Tracheal epithelial cell (primary cell): Measurements from ENCODE around the gene RNF5. TPM values are rescaled to one million over a fixed set of nuclear protein-coding genes. Genes with fewer than 3 reads are reported as not detected.

Experiments
- total RNA-seq: library from RNA; depleted of rRNA; stranded (reverse); fragments of >200 nt; gene quantifications from 2 replicates; pipeline ENCODE4 v1.2.1, GENCODE V29; 2014

Gene RNF5
- 33.2 and 39.8 TPM in 2 replicates for total RNA-seq

GRCh38 chr6:32177788-32178546, at the start of gene RNF5:
TSS of gene RNF5 (plus strand) at chr6:32178405. CDS start at chr6:32178512, 107 bp downstream.

GRCh38 chr6:32151863-32152768, 26.1 kb upstream of the RNF5 start, which contains the start of gene PRRT1:
TSS of gene PRRT1 (minus strand) at chr6:32151939. CDS start at chr6:32151827, 112 bp downstream.

DNA sequence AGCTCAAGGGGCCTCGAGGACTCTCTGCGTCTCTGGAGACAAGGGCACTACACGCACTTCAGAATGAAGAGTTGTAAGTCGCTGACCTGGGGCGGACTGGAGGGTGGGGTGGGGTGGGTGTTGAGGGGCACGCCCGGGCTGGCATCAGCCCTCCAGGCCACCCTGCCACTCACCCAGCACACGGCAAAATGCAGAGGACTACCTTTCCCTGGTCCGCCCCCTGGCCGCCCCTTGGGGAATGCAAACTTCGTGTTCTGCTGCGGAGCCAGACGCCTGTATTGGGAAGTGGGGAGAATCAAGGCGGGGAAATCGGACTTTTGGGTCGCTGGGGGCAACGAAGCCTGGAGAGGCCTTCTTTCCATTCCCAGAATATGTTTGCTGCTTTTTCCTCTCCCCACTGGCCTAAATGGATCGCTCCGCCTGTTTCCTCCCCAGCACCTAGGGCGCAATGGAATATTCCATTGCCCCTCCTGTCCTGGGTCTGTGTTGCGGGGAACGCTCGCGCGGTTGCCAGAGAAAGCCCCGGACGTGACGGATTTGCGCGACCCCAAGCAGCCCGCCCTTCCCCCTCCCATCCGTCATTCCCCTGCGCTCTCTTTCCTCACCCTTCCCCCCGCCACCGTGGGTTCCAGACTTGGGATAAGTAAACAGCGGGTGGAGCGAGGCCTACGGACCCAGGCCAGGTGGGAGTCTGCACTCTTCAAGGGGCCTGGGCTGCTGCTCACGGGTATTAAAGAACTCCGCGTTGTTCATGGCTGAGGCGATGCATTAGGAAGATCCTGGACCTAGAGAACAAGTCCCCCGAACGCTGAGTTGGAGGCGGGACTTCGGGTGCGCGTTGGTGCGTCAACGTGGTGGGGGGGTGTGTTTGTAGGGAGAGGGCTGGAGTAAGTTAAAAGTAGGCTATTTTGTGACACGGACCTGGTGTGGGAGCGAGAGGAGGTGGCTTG, 24.4 kb upstream of the RNF5 start, which contains the start of gene PPT2:
Gene PPT2, plus strand, starts transcription at position 578 of the 950 bp plus-strand sequence. CDS start 454 bp downstream, outside the sequence.

DNA sequence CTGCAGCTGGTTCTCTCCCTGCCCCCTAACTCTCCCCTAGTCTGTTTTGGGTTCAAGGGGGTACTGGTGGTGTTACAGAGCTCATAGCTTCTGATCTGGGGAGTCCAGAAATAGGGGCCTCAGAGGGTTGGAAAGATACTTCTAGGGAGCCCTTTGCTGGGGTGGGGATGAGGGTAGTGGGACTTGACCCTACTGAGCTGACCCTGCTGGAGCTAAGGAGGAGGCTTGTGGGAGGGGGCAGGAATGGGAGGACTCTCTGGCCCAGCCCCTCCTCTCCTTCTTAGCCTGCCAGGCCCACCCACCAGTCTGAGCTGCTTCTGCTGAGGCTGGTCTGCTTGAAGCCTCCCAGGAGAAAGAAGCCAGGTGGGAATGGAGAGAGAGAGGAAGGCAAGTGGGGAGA, 13.9 kb upstream of the RNF5 start, which contains the start of gene EGFL8:
Gene EGFL8, plus strand, starts transcription at position 301 of the 400 bp plus-strand sequence. CDS start 1,571 bp downstream, outside the sequence.

GRCh38 chr6:32175711-32176475, 2.3 kb upstream of the RNF5 start, which contains the start of gene AGPAT1:
TSS of gene AGPAT1 (minus strand) at chr6:32176084. CDS start at chr6:32171496, 4,588 bp downstream.

GRCh38 chr6:32184084-32184640, 6.0 kb downstream of the RNF5 start, which contains the start of gene AGER:
TSS of gene AGER (minus strand) at chr6:32184253. CDS start at chr6:32184222, 31 bp downstream.

GRCh38 chr6:32190054-32190851, 12.0 kb downstream of the RNF5 start, which contains the start of gene PBX2:
TSS of gene PBX2 (minus strand) at chr6:32190202. CDS start at chr6:32189915, 287 bp downstream.

GRCh38 chr6:32192608-32193039, 14.4 kb downstream of the RNF5 start, which contains the start of gene GPSM3:
TSS of gene GPSM3 (minus strand) at chr6:32192643. CDS start at chr6:32192513, 130 bp downstream.

GRCh38 chr6:32223258-32224235, 45.3 kb downstream of the RNF5 start, which contains the start of gene NOTCH4:
TSS of gene NOTCH4 (minus strand) at chr6:32224067. CDS start at chr6:32223928, 139 bp downstream.

Other genes starting within 250 kb of the RNF5 start
- gene CFB, start 232.3 kb upstream of the RNF5 start, total RNA-seq: 0.64 and 19.0 TPM in 2 replicates
- gene NELFE, start 219.4 kb upstream of the RNF5 start, total RNA-seq: 120 and 152 TPM in 2 replicates
- 48.2 and 48.4 TPM in 2 replicates for gene SKIC2, start 219.2 kb upstream of the RNF5 start, total RNA-seq
- gene DXO, start 206.3 kb upstream of the RNF5 start, total RNA-seq: 10.6 and 13.2 TPM in 2 replicates
- gene C4A, start 196.3 kb upstream of the RNF5 start, total RNA-seq: 1.4 and 2.8 TPM in 2 replicates
- gene C4B, start 163.6 kb upstream of the RNF5 start, total RNA-seq: 1.2 and 2.3 TPM in 2 replicates
- gene CYP21A2, start 140.0 kb upstream of the RNF5 start, total RNA-seq: 0.24 TPM in 1 of 2 replicates, not detected in the other
- 0.43 and 0.48 TPM in 2 replicates for gene TNXB, start 69.1 kb upstream of the RNF5 start, total RNA-seq
- 12.6 and 15.2 TPM in 2 replicates for gene ATF6B, start 50.2 kb upstream of the RNF5 start, total RNA-seq
- 4.3 and 7.0 TPM in 2 replicates for gene FKBPL, start 48.1 kb upstream of the RNF5 start, total RNA-seq
- gene PRRT1, start 26.5 kb upstream of the RNF5 start, total RNA-seq: not detected in 2 replicates
- 11.1 and 83.4 TPM in 2 replicates for gene PPT2, start 24.3 kb upstream of the RNF5 start, total RNA-seq
- gene EGFL8, start 13.8 kb upstream of the RNF5 start, total RNA-seq: 0.24 TPM in 1 of 2 replicates, not detected in the other
- 9.4 and 11.3 TPM in 2 replicates for gene AGPAT1, start 2.3 kb upstream of the RNF5 start, total RNA-seq
- gene AGER, start 5.8 kb downstream of the RNF5 start, total RNA-seq: 0.43 TPM in 1 of 2 replicates, not detected in the other
- gene PBX2, start 11.8 kb downstream of the RNF5 start, total RNA-seq: 32.6 and 36.4 TPM in 2 replicates
- 0.64 and 1.7 TPM in 2 replicates for gene GPSM3, start 14.2 kb downstream of the RNF5 start, total RNA-seq
- gene NOTCH4, start 45.7 kb downstream of the RNF5 start, total RNA-seq: 0.43 and 0.72 TPM in 2 replicates
- gene TSBP1, start 193.5 kb downstream of the RNF5 start, total RNA-seq: not detected in 2 replicates
- gene BTNL2, start 228.8 kb downstream of the RNF5 start, total RNA-seq: not detected in 2 replicates